AG09319 (cell line): ENCODE data around the gene SNW1.
"Not testable (repeated sequence)": the region's sequence is repeated elsewhere in the genome, so short reads cannot be mapped to it uniquely, and the experiment has no call there.

Experiments
- DNase-seq: peaks from one replicate; pipeline ENCODE4 v3.0.0-alpha.2; 2010; ENCODE audit warnings: low read depth; ENCODE audit errors: extremely low read depth
- CTCF ChIP-seq: IDR thresholded peaks from 2 replicates; pipeline ENCODE4 v1.5.1; 2011; ENCODE audit warnings: low read depth, mild to moderate bottlenecking, inconsistent platforms, low read length, moderate library complexity

The SNW1 gene

GRCh38 chr14:77763316-77763715 lies 2.4 kb upstream of the SNW1 start:
- DNase-seq, result no peak
- TF ChIP-seq CTCF, result no peak

- DNase-seq, result no peak
These were observed 412 bp upstream of the SNW1 start for GRCh38 chr14:77761205-77761931.

GRCh38 chr14:77752799-77753516 lies 8.0 kb downstream of the SNW1 start:
- no peak for DNase-seq
- no peak for TF ChIP-seq CTCF

More at GRCh38 chr14:77761205-77761931, 412 bp upstream of the SNW1 start:
- peak; percentile 40 for TF ChIP-seq CTCF

DNA sequence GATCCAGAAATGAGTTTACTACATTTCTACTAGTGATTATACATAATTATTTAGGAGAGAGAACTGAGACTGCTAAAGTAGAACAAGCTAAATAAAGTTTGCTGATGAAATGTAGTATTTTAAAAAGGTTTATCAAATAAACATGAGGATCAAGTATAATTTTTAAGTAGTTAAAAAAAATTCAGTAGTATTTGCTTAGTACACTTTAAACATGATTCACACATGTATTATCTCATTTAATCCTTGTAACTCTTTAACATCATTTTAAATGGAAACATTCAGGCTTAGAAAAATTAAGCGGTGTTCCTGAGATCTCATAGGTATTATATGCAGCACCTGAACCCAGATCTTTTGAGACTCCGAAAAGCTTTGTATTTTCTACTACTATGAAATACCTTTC lies 8.7 kb downstream of the SNW1 start:
- no peak for DNase-seq
- no peak for TF ChIP-seq CTCF

DNA sequence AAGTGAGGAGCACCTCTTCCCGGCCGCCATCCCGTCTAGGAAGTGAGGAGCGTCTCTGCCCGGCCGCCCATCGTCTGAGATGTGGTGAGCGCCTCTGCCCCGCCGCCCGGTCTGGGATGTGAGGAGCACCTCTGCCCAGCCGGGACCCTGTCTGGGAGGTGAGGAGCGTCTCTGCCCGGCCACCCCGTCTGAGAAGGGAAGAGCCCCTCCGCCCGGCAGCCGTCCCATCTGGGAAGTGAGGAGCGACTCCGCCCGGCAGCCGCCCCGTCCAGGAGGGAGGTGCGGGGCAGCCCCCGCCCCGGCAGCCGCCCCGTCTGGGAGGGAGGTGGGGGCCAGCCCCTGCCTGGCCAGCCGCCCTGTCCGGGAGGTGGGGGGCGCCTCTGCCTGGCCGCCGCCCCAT lies 13.5 kb downstream of the SNW1 start:
- DNase-seq, result not testable (repeated sequence)

- TF ChIP-seq CTCF, result no peak
- no peak for DNase-seq
These were observed 14.8 kb downstream of the SNW1 start for GRCh38 chr14:77746064-77746702.

- DNase-seq, result no peak
- no peak for TF ChIP-seq CTCF
These were observed 19.5 kb downstream of the SNW1 start for GRCh38 chr14:77741438-77741837.
